Pons (tissue), 1 donor: Measurements from ENCODE around the gene GNL1.

Experiments
- DNase-seq: peaks from one replicate; pipeline ENCODE4 v3.0.0-alpha.2; 2016; ENCODE audit warnings: low spot score

GNL1 gene, protein sequence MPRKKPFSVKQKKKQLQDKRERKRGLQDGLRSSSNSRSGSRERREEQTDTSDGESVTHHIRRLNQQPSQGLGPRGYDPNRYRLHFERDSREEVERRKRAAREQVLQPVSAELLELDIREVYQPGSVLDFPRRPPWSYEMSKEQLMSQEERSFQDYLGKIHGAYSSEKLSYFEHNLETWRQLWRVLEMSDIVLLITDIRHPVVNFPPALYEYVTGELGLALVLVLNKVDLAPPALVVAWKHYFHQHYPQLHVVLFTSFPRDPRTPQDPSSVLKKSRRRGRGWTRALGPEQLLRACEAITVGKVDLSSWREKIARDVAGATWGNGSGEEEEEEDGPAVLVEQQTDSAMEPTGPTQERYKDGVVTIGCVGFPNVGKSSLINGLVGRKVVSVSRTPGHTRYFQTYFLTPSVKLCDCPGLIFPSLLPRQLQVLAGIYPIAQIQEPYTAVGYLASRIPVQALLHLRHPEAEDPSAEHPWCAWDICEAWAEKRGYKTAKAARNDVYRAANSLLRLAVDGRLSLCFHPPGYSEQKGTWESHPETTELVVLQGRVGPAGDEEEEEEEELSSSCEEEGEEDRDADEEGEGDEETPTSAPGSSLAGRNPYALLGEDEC

DNA sequence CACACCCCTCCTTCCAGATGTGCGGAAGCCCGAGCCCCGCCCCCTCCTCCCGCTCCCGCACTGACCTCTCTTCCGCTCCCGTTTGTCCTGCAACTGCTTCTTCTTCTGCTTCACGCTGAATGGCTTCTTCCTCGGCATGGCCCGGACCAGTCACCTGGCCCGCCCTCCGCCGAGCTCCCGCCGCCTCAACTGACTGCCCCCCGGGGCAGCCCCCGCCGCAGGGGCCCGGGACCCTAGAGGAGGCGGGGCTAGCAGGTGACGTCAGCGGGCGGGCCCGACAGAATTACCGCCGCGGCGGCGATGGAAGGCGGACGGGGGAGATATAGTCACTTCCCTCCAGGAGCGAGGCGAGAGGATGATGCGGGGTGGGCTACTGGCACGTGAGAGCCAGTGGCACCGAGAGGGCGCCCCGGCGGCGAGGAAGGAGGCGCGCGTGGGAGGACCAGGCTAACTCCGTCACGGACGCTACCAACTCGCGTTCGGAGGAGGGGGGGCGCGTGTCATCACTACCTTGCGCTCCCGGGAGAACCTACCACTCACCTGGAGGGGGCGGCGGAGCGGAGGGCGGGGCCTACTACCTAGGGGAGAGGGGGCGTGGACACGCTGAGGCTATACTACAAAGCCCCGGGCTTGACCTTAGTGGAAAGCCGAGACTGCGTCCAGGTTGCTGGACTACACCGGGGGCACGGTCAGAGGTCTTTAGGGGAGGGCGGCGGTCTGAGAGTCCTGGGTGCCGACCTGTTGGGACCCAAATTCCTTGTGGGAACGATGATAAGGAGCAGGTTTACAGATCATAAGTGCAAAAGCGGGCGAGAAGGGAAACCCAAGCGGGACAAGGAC, at the start of gene GNL1:
GNL1 (minus strand) TSS at position 424 of the 840 bp plus-strand sequence; CDS start at position 138, 286 bp downstream.
- DNase-seq, result peak; percentile 73

DNA sequence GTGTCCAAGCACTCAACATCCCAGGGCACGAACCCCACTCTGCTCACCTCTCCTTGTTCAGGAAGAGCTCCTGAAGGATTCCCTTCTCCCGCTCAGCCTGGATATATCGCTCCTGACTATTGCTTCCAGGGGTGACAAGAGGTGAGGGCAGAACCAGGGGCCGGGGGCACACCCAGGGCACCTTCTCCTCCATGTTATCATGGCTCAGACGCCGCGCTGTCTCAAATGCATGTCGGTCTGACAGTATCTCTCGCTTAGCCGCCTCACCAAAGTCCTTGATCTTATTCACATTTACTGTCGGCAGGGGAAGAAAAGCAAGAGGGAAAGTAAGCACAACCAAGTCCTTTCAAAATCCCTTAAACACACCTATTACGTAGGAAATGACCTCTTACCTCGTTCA, 47.7 kb upstream of the GNL1 start:
- DNase-seq, result no peak

DNA sequence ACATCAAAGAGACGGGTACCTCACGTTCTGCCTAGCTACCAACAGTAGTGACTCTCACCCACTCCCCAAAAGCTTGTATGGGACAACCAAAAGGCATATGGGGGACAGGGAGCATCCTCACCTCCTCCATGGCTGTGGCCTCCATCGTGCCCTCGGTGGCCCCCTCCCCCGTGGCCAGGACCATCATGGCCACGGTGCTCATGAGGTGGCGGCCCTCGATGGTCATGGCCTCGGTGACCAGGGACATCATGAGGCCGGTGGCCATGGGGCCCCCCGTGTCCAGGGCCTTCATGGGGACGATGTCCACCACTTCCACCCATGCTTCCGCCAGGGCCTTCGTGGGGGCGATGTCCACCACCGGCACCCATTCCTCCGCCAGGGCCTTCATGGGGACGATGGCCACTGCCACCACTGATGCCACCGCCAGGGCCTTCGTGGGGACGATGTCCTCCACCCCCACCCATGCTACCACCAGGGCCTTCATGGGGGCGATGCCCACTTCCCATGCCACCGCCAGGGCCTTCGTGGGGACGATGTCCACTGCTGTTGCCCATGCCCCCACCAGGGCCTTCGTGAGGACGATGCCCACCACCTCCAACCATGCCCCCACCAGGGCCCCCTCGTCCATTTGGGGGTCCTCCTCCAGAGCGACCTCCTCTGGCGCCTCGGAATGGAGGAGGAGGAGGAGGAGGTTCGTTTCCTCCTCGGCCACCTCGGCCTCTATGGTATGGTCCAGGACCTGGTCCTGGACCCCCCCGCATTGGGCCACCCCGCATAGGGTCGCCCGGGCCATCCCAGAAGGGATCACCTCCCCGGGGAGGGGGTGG, 45.7 kb upstream of the GNL1 start:
- no peak for DNase-seq

DNA sequence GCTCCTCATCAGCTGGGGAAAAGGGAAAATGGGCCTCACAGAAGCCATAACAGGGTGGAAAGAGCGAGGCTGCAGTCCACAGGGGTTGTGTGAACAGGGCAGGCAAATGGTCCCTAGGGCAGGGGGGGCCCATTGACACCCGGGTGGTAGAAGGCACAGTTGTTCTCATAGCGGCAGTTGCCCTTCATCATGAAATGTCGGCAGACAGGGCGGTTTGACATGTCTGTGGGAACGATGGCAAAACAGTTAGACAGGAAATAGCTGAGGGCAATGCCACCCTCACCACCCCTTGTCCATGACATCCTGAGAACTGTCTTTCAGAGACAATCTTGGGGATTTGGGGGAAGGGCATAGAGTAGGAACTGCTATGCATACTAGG, 45.1 kb upstream of the GNL1 start:
- DNase-seq, result no peak

DNA sequence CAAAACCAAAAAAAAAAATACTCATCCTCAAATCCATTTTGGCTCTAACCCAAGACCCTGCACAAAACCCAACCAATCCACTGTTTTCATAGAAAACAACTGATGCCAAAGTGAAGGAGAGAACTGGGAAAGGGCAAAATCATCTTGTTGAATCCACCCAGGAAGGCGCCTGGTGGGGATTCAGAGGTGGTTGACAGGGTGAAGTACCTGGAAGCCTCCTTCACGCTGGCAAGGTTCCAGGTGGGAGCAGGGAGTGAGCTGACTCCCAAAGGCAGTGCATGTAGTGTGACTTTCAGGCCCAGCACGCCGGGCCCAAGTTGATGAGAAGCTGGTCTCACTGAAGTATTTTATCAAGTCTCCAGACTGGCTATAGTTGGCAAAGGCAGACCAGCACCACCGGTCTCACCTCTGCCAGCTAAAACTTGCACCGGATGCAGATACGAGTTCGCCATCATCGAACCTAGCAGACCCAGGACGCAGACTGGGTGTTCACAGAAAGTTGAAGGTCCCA, 44.2 kb upstream of the GNL1 start:
- DNase-seq, result no peak

DNA sequence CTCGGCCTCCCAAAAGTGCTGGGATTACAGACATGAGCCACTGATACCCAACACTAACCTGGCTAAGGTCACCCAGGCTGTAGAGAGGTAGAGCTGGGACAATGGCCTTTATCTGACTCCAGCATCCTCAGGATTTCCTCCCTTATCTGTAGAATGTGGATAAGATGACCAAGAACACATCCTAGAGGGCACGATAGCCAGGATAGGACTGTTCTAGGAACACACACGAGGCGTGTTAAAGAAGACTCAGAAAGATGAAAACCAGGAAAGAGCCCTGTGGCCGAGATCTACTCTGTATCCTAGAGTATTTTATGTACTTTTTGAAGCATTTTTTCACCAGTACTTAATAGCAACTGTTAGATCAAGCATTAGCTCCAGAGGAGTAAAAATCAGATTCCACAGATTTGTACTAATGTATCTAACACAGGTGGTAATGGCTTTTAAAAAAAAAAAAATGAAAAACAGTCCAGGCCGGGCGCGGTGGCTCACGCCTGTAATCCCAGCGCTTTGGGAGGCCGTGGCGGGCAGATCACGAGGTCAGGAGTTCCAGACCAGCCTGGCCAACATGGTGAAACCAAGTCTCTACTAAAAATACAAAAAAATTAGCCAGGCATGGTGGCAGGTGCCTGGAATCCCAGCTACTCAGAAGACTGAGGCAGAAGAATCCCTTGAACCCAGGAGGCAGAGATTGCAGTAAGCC, 43.5 kb upstream of the GNL1 start:
- no peak for DNase-seq

DNA sequence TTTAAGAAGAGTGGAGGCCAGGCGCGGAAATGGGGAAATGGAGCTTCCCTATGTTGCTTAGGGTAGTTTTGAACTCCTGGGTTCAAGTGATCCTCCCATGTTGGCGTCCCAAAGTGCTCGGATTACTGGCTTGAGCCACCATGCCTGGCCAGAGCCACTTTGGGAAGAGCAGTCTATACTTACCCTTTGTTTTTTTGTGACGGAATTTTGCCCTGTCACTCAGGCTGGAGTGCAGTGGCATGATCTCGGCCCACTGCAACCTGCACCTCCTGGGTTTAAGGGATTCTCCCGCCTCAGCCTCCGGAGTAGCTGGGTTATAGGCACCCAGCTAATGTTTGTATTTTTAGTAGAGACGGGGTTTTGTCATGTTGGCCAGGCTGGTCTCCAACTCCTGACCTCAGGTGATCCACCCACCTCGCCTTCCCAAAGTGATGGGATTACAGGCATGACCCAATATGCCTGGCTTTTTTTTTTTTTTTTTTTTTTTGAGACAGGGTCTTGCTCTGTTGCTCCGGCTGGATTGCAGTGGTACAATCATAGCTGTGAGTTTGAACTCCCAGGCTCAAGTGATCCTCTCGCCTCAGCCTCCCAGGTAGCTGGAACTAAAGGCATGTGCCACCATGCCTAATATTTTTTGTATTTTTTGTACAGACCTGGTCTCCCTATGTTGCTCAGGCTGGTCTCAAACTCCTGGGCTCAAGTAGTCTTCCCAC, 42.8 kb upstream of the GNL1 start:
- DNase-seq, result no peak

DNA sequence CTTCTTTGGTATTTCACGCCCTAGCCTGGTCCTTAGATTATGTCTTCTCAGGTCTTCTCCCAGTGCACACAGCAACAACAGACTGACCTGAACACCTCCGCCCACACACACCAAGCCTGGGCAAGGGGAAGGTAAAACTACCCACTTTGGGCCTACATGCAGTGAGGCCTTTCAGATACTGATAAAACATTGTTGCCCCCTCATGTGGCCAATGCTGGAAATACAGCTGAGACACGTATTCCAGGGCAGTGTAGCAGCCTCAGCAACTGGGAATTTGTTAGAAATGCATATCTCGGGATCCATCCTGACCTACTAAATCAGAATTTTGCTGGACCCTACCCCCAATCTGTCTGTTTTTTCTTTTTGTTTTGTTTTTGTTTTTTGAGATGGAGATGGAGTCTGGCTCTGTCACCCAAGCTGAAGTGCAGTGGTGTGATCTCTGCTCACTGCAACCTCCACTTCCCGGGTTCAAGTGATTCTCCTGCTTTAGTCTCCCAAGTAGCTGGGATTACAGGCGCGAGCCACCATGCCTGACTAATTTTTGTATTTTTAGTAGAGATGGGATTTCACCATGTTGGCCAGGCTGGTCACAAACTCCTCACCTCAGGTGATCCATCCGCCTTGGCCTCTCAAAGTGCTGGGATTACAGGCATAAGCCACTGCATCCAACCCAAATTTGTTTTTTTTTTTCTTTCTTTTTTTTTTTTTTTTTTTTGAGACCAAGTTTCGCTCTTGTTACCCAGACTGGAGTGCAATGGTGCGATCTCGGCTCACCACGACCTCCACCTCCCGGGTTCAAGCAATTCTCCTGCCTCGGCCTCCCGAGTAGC, 41.2 kb upstream of the GNL1 start:
- peak; percentile 69 for DNase-seq

DNA sequence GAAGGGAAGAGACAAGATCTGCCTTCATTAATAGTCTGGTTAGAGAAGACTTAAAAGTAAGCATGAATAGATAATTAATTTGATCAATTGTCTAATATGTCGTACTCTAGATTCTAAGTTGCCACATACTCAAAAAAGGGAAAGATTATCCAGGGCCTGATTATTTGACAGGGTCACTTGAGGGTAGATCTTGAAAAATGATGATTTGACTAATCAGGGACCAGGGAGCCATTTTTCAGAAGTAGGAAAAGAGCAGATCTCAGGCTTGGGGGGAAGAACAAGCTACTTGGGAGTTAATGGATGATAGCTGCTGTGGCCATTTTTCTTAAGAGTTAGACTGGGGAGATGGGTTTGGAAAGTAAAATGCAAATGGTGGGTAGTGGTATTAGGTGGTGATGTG, 36.0 kb upstream of the GNL1 start:
- no peak for DNase-seq

DNA sequence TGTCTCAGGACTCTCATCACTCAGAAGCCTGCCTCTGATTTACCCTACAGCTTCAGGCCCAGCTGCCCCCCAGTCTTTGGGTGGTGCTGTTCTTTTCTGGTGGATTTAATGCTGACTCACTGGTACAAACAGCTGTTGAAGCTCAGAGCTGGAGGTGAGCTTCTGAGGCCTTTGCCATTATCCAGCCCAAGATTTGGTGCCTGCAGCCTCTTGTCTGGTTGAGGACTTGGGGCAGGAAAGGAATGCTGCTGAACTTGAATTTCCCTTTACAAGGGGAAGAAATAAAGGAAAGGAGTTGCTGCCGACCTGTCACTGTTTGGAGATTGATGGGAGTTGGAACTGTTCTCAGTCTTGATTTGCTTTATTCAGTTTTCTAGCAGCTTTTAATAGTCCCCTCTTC, 34.7 kb upstream of the GNL1 start:
- DNase-seq, result no peak

DNA sequence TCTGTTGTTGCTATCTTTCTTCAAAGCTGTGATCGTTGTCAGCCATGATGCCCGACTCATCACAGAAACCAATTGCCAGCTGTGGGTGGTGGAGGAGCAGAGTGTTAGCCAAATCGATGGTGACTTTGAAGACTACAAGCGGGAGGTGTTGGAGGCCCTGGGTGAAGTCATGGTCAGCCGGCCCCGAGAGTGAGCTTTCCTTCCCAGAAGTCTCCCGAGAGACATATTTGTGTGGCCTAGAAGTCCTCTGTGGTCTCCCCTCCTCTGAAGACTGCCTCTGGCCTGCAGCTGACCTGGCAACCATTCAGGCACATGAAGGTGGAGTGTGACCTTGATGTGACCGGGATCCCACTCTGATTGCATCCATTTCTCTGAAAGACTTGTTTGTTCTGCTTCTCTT, 34.2 kb upstream of the GNL1 start:
- DNase-seq, result no peak

DNA sequence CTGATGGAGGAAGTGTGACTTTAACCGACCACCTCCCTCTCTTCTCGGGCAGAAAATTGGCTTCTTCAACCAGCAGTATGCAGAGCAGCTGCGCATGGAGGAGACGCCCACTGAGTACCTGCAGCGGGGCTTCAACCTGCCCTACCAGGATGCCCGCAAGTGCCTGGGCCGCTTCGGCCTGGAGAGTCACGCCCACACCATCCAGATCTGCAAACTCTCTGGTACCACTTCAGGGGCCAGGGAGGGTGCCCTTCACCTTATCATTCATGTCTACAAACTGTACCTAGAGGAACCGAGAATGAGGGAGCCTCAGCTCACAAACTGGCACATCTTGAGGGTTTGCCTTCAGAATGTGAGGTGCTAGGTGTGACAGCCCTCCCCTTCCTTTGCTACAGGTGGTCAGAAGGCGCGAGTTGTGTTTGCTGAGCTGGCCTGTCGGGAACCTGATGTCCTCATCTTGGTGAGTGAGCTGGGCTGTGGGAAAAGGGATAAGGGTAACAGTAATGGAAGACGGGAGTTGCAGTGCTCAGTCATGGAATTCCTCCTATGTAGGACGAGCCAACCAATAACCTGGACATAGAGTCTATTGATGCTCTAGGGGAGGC, 33.6 kb upstream of the GNL1 start:
- DNase-seq, result no peak

DNA sequence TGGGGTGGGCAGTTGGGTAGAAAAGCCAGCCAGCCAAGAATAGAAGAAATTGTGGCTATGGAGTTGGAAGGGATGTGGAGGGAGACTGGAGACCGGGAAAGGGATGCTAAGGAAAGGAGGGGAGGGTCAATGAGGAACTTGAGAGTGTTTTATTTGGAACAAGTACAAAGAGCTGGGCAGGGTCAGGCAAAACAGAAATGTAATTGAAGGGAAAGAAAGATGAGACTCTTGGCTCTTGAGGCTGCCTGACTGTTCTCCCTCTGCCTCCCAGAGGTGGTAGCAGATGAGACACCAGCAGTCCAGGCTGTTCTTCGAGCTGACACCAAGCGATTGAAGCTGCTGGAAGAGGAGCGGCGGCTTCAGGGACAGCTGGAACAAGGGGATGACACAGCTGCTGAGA, 27.6 kb upstream of the GNL1 start:
- no peak for DNase-seq

DNA sequence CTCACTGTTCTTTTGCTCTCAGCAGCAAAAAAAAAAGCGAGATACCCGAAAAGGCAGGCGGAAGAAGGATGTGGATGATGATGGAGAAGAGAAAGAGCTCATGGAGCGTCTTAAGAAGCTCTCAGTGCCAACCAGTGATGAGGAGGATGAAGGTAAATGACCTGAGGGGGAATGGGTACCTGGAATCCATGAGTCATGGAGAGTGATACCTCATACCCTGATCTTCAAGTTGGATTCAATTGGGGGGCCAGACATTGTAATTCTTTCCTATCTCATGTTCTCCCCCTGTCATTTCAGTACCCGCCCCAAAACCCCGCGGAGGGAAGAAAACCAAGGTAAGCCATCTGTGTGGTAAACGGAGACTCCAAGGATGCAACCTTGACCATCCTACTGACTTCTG, 21.8 kb upstream of the GNL1 start:
- DNase-seq, result no peak

DNA sequence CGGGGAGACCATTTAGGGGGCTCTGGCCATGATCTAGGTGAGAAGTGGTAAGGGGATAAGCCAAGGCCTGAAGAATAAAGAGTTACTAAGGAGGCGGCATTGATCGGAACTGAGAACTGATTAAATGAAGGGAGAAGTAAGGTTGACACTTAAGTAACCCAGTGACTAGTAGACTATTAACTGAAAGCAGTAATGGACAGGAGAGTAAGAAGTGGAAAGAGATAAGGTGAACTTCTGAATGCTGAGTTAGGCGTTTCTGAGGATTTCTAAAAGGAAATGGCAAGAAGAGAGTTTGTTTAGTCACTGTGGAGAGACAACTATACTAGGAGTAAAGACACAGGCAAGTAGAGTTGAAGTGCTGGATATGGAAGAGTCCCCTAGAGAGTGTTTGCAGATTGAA, 16.8 kb upstream of the GNL1 start:
- DNase-seq, result no peak

DNA sequence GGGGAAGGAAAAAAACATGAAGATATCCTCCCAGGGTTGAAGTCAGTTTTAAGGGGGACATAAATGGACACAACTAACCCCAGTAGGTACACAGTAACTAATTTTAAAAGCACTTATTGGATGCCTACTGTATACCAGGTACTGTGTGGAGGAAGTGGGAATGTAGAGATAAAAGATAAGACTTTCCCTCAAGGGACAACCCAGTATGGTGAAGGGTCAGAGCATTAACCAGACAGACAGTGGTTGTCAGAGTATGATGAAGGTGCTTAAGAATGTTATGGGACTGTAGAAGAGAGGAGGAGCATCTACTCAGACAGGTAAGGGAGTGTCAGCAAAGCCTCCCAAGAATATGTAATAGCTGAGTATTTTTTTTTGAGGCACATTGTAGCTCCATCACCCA, 15.9 kb upstream of the GNL1 start:
- no peak for DNase-seq

DNA sequence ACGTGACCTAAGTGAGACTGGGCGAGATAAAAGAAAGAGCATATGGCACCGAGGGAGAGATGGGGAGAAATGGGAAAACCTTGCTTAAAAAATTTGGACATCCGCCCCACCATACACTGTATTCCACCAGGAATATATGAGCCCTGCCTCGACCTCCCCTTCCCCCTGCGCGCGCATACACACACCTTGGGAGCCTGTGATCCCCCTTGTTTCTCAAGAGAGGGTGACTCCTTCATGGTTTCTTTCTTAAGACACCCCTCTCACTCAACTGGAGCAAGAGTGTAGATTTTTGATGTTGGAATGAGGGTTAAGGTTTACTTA, 15.4 kb upstream of the GNL1 start:
- DNase-seq, result peak; percentile 11

DNA sequence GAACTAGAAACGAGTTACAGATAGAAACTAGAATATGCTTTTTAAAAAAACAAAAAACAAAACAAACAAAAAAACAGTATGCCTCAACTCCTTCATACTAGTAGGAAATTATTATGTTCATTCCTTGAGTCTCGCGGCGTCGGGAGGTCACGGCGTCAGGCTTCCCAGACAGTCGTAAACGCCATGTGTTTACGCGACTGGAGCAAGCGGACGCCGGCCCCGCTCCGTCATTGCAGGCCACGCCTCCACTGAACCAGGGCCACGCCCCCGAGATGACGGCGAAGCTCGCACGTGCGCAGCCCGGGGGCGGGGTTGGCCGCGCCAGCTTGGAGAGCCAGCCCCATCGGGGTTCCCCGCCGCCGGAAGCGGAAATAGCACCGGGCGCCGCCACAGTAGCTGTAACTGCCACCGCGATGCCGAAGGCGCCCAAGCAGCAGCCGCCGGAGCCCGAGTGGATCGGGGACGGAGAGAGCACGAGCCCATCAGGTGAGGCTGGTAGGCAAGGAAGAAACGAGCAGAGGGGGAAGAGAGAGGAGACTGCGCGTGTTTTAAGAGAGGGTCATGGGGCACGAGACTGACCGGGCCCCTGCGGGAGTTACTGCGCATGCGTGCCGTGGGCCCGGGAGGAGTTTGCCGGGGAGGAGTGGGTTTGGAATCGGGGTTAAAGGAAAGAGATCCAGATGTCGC, 14.9 kb upstream of the GNL1 start, which contains the start of gene ABCF1:
ABCF1 (plus strand) TSS at position 368 of the 687 bp plus-strand sequence; CDS start at position 414, 46 bp downstream.
- peak; percentile 94 for DNase-seq

DNA sequence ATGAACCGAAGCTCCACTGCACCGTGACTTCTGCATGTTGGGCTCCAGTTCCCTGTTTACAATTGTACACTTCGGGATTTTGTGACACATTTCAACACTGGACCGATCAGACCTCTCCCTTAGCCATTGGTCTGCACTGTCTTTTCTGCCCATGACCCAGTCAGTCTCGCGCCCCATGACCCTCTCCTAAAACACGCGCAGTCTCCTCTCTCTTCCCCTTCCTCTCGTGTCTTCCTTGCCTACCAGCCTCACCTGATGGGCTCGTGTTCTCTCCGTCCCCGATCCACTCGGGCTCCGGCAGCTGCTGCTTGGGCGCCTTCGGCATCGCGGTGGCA, 14.4 kb upstream of the GNL1 start:
- no peak for DNase-seq
